Measurements from ENCODE around the gene FAM124A.
A peak's percentile ranks its signal among the peaks of the same experiment; 100 is the strongest.

FAM124A gene

GRCh38 chr13:51311231-51311630 is 89.0 kb downstream of the FAM124A start:
- H3K9ac ChIP-seq (ENCODE audit: low read depth, low read length), result no peak overlapping the region
- no peak overlapping the region for H3K4me3 ChIP-seq (ENCODE audit: low read depth, low read length)
- H3K27me3 ChIP-seq (ENCODE audit: control insufficient read depth, insufficient read depth, low read length), result no peaks in the 10 kb centered on the region
- no peaks in the 10 kb centered on the region for H3K9me3 ChIP-seq (ENCODE audit: control insufficient read depth, insufficient read depth, low read length)
- H3K36me3 ChIP-seq (ENCODE audit: control insufficient read depth, insufficient read depth, low read length), result no peaks in the 10 kb centered on the region
- peaks cover 25% of the 10 kb centered on the region for H3K4me1 ChIP-seq (ENCODE audit: control insufficient read depth, insufficient read depth, low read length)
- H3K27ac ChIP-seq (ENCODE audit: low read depth, low read length), result no peak overlapping the region

DNA sequence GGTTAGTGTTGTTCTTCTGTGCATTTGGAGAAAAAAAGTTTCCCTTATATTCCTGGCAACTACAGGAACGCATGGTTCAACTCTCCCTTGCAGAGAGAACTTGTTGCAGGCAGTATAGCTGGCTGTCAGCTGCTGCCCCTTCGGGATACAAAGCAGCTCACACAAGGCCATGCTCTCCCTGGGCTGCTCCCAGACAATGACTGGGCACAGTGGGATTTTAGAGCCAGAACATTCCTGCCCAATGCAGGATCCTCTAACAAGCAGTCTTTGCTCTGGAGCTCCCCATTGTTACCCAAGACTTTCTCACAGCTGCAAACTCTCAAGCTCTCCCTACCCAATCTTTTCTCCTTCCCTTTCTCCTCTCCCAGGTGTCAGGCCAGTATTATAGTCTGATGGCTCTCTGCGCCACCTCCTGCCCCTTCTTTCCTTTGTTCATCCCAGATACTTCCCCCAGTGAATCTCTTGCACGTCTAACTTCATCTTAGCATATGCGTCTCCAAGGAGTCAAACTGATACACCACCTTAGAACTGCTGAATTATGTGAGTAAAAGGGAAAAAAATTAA is 89.8 kb downstream of the FAM124A start:
- peaks cover 25% of the 10 kb centered on the region for H3K4me1 ChIP-seq (ENCODE audit: control insufficient read depth, insufficient read depth, low read length)
- no peak overlapping the region for H3K9ac ChIP-seq (ENCODE audit: low read depth, low read length)

GRCh38 chr13:51313619-51314018 is 91.4 kb downstream of the FAM124A start:
- Histone ChIP-seq H3K27me3 (ENCODE audit: control insufficient read depth, insufficient read depth, low read length) (no peaks in the 10 kb centered on the region), H3K9me3 (ENCODE audit: control insufficient read depth, insufficient read depth, low read length) (no peaks in the 10 kb centered on the region), H3K4me3 (ENCODE audit: low read depth, low read length) (no peak overlapping the region)

More for the DNA sequence above, 89.8 kb downstream of the FAM124A start:
- Histone ChIP-seq H3K27me3 (ENCODE audit: control insufficient read depth, insufficient read depth, low read length) (no peaks in the 10 kb centered on the region), H3K27ac (ENCODE audit: low read depth, low read length) (peak overlapping the region; percentile 16), H3K9me3 (ENCODE audit: control insufficient read depth, insufficient read depth, low read length) (no peaks in the 10 kb centered on the region), H3K4me3 (ENCODE audit: low read depth, low read length) (no peak overlapping the region), H3K36me3 (ENCODE audit: control insufficient read depth, insufficient read depth, low read length) (no peaks in the 10 kb centered on the region)

DNA sequence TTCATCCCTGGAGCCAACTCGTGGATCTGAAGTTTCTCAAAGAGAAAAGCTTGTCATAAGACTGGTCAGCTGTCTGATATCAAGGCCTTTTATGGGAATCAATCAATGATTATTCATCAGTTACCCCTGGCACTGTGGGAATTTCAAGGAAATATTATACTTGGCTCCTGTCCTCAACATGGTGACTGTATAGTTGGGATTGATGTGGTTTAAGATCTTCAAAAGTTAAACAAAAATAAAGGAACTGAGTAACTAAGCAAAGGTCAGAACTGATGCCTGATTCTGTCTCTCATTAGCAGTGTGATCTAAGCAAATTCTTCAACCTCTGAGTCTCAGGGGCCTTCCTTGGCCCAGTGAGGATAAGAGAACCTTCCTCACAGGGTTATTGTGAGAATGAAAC is 95.1 kb downstream of the FAM124A start:
- Histone ChIP-seq H3K9ac (ENCODE audit: low read depth, low read length) (no peak overlapping the region), H3K27ac (ENCODE audit: low read depth, low read length) (no peak overlapping the region), H3K27me3 (ENCODE audit: control insufficient read depth, insufficient read depth, low read length) (no peaks in the 10 kb centered on the region), H3K36me3 (ENCODE audit: control insufficient read depth, insufficient read depth, low read length) (no peaks in the 10 kb centered on the region), H3K4me3 (ENCODE audit: low read depth, low read length) (no peak overlapping the region), H3K9me3 (ENCODE audit: control insufficient read depth, insufficient read depth, low read length) (no peaks in the 10 kb centered on the region), H3K4me1 (ENCODE audit: control insufficient read depth, insufficient read depth, low read length) (peaks cover 18% of the 10 kb centered on the region)

More at GRCh38 chr13:51313619-51314018, 91.4 kb downstream of the FAM124A start:
- H3K9ac ChIP-seq (ENCODE audit: low read depth, low read length), result no peak overlapping the region
- H3K27ac ChIP-seq (ENCODE audit: low read depth, low read length), result no peak overlapping the region
- peaks cover 22% of the 10 kb centered on the region for H3K4me1 ChIP-seq (ENCODE audit: control insufficient read depth, insufficient read depth, low read length)
- H3K36me3 ChIP-seq (ENCODE audit: control insufficient read depth, insufficient read depth, low read length), result no peaks in the 10 kb centered on the region

- Histone ChIP-seq H3K27me3 (ENCODE audit: control insufficient read depth, insufficient read depth, low read length) (no peaks in the 10 kb centered on the region), H3K9ac (ENCODE audit: low read depth, low read length) (no peak overlapping the region), H3K36me3 (ENCODE audit: control insufficient read depth, insufficient read depth, low read length) (no peaks in the 10 kb centered on the region), H3K27ac (ENCODE audit: low read depth, low read length) (no peak overlapping the region), H3K4me3 (ENCODE audit: low read depth, low read length) (no peak overlapping the region), H3K9me3 (ENCODE audit: control insufficient read depth, insufficient read depth, low read length) (no peaks in the 10 kb centered on the region), H3K4me1 (ENCODE audit: control insufficient read depth, insufficient read depth, low read length) (peaks cover 16% of the 10 kb centered on the region)
These were observed 95.8 kb downstream of the FAM124A start for GRCh38 chr13:51318015-51318414.

GRCh38 chr13:51318876-51319275 is 96.7 kb downstream of the FAM124A start:
- no peaks in the 10 kb centered on the region for H3K27me3 ChIP-seq (ENCODE audit: control insufficient read depth, insufficient read depth, low read length)
- no peak overlapping the region for H3K4me3 ChIP-seq (ENCODE audit: low read depth, low read length)
- H3K9me3 ChIP-seq (ENCODE audit: control insufficient read depth, insufficient read depth, low read length), result no peaks in the 10 kb centered on the region
- peaks cover 16% of the 10 kb centered on the region for H3K4me1 ChIP-seq (ENCODE audit: control insufficient read depth, insufficient read depth, low read length)
- H3K27ac ChIP-seq (ENCODE audit: low read depth, low read length), result no peak overlapping the region
- H3K36me3 ChIP-seq (ENCODE audit: control insufficient read depth, insufficient read depth, low read length), result no peaks in the 10 kb centered on the region
- H3K9ac ChIP-seq (ENCODE audit: low read depth, low read length), result no peak overlapping the region

DNA sequence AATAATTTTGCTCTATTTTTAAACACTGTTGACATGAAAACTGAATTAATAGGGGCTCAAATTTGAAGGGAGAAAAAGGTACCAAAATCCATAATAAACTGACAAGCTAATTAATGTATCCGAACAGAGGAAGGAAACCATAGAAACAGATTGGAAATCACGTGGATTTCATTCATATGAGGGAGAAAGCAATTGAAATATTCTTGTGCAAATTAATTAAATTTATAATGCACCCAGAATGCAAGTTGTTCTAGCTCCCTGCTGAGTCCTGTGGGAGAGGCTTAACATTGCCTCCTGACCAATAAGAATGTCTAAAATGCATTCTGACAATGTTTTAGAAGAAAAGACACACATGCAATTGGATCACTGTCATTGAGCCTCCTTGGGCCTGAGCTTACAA is 99.6 kb downstream of the FAM124A start:
- H3K27me3 ChIP-seq (ENCODE audit: control insufficient read depth, insufficient read depth, low read length), result no peaks in the 10 kb centered on the region
- H3K36me3 ChIP-seq (ENCODE audit: control insufficient read depth, insufficient read depth, low read length), result no peaks in the 10 kb centered on the region
- no peak overlapping the region for H3K27ac ChIP-seq (ENCODE audit: low read depth, low read length)
- no peak overlapping the region for H3K4me3 ChIP-seq (ENCODE audit: low read depth, low read length)
- H3K4me1 ChIP-seq (ENCODE audit: control insufficient read depth, insufficient read depth, low read length), result peaks cover 17% of the 10 kb centered on the region
- H3K9me3 ChIP-seq (ENCODE audit: control insufficient read depth, insufficient read depth, low read length), result no peaks in the 10 kb centered on the region
- H3K9ac ChIP-seq (ENCODE audit: low read depth, low read length), result no peak overlapping the region

GRCh38 chr13:51322826-51323225 is 100.6 kb downstream of the FAM124A start:
- H3K27me3 ChIP-seq (ENCODE audit: control insufficient read depth, insufficient read depth, low read length), result no peaks in the 10 kb centered on the region
- no peak overlapping the region for H3K27ac ChIP-seq (ENCODE audit: low read depth, low read length)
- H3K9ac ChIP-seq (ENCODE audit: low read depth, low read length), result no peak overlapping the region
- no peaks in the 10 kb centered on the region for H3K9me3 ChIP-seq (ENCODE audit: control insufficient read depth, insufficient read depth, low read length)
- no peaks in the 10 kb centered on the region for H3K36me3 ChIP-seq (ENCODE audit: control insufficient read depth, insufficient read depth, low read length)
- peaks cover 17% of the 10 kb centered on the region for H3K4me1 ChIP-seq (ENCODE audit: control insufficient read depth, insufficient read depth, low read length)
- no peak overlapping the region for H3K4me3 ChIP-seq (ENCODE audit: low read depth, low read length)

GRCh38 chr13:51323824-51324511 is 101.8 kb downstream of the FAM124A start:
- Histone ChIP-seq H3K9ac (ENCODE audit: low read depth, low read length) (no peak overlapping the region), H3K4me3 (ENCODE audit: low read depth, low read length) (no peak overlapping the region), H3K9me3 (ENCODE audit: control insufficient read depth, insufficient read depth, low read length) (no peaks in the 10 kb centered on the region), H3K27me3 (ENCODE audit: control insufficient read depth, insufficient read depth, low read length) (no peaks in the 10 kb centered on the region), H3K4me1 (ENCODE audit: control insufficient read depth, insufficient read depth, low read length) (peaks cover 24% of the 10 kb centered on the region), H3K36me3 (ENCODE audit: control insufficient read depth, insufficient read depth, low read length) (no peaks in the 10 kb centered on the region), H3K27ac (ENCODE audit: low read depth, low read length) (no peak overlapping the region)

GRCh38 chr13:51324714-51325420 is 102.7 kb downstream of the FAM124A start:
- H3K36me3 ChIP-seq (ENCODE audit: control insufficient read depth, insufficient read depth, low read length), result no peaks in the 10 kb centered on the region
- H3K4me1 ChIP-seq (ENCODE audit: control insufficient read depth, insufficient read depth, low read length), result peaks cover 22% of the 10 kb centered on the region
- H3K27me3 ChIP-seq (ENCODE audit: control insufficient read depth, insufficient read depth, low read length), result no peaks in the 10 kb centered on the region
- H3K27ac ChIP-seq (ENCODE audit: low read depth, low read length), result peak overlapping the region; percentile 23
- H3K9me3 ChIP-seq (ENCODE audit: control insufficient read depth, insufficient read depth, low read length), result no peaks in the 10 kb centered on the region
- H3K9ac ChIP-seq (ENCODE audit: low read depth, low read length), result no peak overlapping the region
- H3K4me3 ChIP-seq (ENCODE audit: low read depth, low read length), result no peak overlapping the region

DNA sequence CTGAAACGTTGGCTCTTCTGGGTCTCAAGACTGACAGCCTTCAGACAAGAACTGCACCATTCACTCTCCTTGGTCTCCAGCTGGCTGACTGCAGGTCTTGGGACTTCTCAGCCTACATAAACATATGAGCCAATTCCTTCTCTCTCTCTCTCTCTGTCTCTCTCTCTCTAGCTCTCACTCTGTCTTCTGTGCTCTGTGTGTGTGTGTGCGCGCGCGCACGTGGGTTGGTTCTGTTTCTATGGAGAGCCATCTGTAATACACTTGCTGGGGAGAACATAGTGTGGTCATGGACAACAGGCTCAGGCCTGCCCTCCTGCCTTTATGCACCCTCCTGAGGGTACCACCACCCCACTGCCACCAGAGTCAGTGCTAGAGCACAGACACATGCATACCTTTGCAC is 103.6 kb downstream of the FAM124A start:
- Histone ChIP-seq H3K9me3 (ENCODE audit: control insufficient read depth, insufficient read depth, low read length) (no peaks in the 10 kb centered on the region), H3K27ac (ENCODE audit: low read depth, low read length) (no peak overlapping the region), H3K27me3 (ENCODE audit: control insufficient read depth, insufficient read depth, low read length) (no peaks in the 10 kb centered on the region), H3K4me1 (ENCODE audit: control insufficient read depth, insufficient read depth, low read length) (peaks cover 22% of the 10 kb centered on the region), H3K36me3 (ENCODE audit: control insufficient read depth, insufficient read depth, low read length) (no peaks in the 10 kb centered on the region), H3K9ac (ENCODE audit: low read depth, low read length) (no peak overlapping the region), H3K4me3 (ENCODE audit: low read depth, low read length) (no peak overlapping the region)

Measured in HUES48 (cell line).